OCI-LY3 (cell line): ENCODE results near the gene GPX7.

Source experiments
- H2AFZ ChIP-seq: fragments of 200-600, 300-600 bp; shearing (Covaris generic); 2 replicates; pipeline ENCODE4 v1.6.0; 2014; ENCODE audit warnings: antibody characterized with exemption, low read depth, low read length
- H3K27ac ChIP-seq: fragments of 200-600, 300-600 bp; sonication (generic); 2 replicates; pipeline ENCODE4 v1.5.1; 2014; ENCODE audit warnings: mild to moderate bottlenecking, low read length, moderate library complexity, mixed read lengths
- H3K27me3 ChIP-seq: fragments of 200-600, 300-600 bp; sonication (generic); 2 replicates; pipeline ENCODE4 v1.6.1; 2014; ENCODE audit warnings: low read depth, low read length, mixed read lengths
- H3K36me3 ChIP-seq: fragments of 200-600, 300-600 bp; sonication (generic); replicated peaks from 2 replicates; pipeline ENCODE3; 2014; ENCODE audit warnings: low read depth, low read length, mixed read lengths
- H3K4me1 ChIP-seq: fragments of 300-600, 200-600 bp; sonication (generic); 2 replicates; pipeline ENCODE4 v1.6.1; 2014; ENCODE audit warnings: low read length, mixed read lengths
- H3K4me2 ChIP-seq: fragments of 200-600, 300-600 bp; sonication (generic); 2 replicates; pipeline ENCODE4 v1.6.1; 2014; ENCODE audit warnings: low read length, mixed read lengths
- H3K4me3 ChIP-seq: fragments of 300-600, 200-600 bp; sonication (generic); 2 replicates; pipeline ENCODE4 v1.5.1; 2014; ENCODE audit warnings: antibody characterized with exemption, mild to moderate bottlenecking, low read length, moderate library complexity
- H3K79me2 ChIP-seq: fragments of 300-600, 200-600 bp; shearing (Covaris generic); 2 replicates; pipeline ENCODE4 v1.6.1; 2014; ENCODE audit warnings: mild to moderate bottlenecking, low read length, mixed read lengths
- H3K9ac ChIP-seq: fragments of 300-600, 200-600 bp; shearing (Covaris generic); 2 replicates; pipeline ENCODE4 v1.6.0; 2014; ENCODE audit warnings: mild to moderate bottlenecking, low read length, moderate library complexity
- H3K9me3 ChIP-seq: fragments of 200-600, 300-600 bp; shearing (Covaris generic); 2 replicates; pipeline ENCODE4 v1.6.1; 2014; ENCODE audit warnings: low read length, mixed read lengths; ENCODE audit not compliant: insufficient read depth
- H4K20me1 ChIP-seq: fragments of 200-600, 300-600 bp; sonication (generic); 2 replicates; pipeline ENCODE4 v1.6.1; 2016; ENCODE audit warnings: low read length, mixed read lengths; ENCODE audit not compliant: insufficient read depth
- CTCF ChIP-seq: fragments of 200-600, 300-600 bp; sonication (generic); IDR thresholded peaks from 2 replicates; pipeline ENCODE4 v1.5.1; 2014; ENCODE audit warnings: antibody characterized with exemption, low read length, low read depth
- EZH2phosphoT487 ChIP-seq: fragments of 200-600 bp; shearing (Covaris generic); IDR thresholded peaks from 2 replicates; pipeline ENCODE4 v1.6.1; 2018; ENCODE audit warnings: antibody characterized with exemption, mixed run types, low read depth

Gene GPX7

GRCh38 chr1:52559875-52560274 is 42.3 kb upstream of the GPX7 start:
- no peaks in the 10 kb centered on the region for H3K36me3 ChIP-seq
- H3K4me1 ChIP-seq, result no peaks in the 10 kb centered on the region
- no peaks in the 10 kb centered on the region for H3K9me3 ChIP-seq
- H4K20me1 ChIP-seq, result no peaks in the 10 kb centered on the region
- H2AFZ ChIP-seq, result no peak overlapping the region
- H3K9ac ChIP-seq, result no peak overlapping the region
- no peak overlapping the region for H3K4me2 ChIP-seq
- no peak overlapping the region for H3K4me3 ChIP-seq
- no peaks in the 10 kb centered on the region for H3K79me2 ChIP-seq
- H3K27me3 ChIP-seq, result no peaks in the 10 kb centered on the region
- no peak for TF ChIP-seq CTCF
- no peak for TF ChIP-seq EZH2phosphoT487
- H3K27ac ChIP-seq, result no peak overlapping the region

DNA sequence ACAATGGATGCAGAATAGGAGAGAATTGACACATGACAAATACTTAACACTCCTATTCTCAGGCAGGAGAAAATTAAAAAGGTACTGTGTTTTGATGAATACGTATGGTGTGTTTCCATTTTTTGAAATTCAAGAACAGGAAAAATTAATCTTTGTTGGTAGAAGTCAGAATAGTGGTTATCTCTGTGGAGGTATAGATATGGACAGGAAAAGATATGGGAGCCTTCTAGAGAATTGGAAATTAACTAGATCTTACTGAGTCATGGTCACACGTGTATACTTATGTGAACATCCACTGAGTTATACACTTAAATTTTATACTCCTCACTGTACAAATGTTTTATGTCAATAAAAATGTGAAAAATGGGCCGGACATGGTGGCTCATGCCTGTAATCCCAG is 39.4 kb upstream of the GPX7 start:
- no peak overlapping the region for H3K4me2 ChIP-seq
- no peaks in the 10 kb centered on the region for H3K27me3 ChIP-seq
- no peak overlapping the region for H2AFZ ChIP-seq
- H3K79me2 ChIP-seq, result no peaks in the 10 kb centered on the region
- no peak overlapping the region for H3K4me3 ChIP-seq
- no peak for TF ChIP-seq EZH2phosphoT487
- no peak for TF ChIP-seq CTCF
- peaks cover 2% of the 10 kb centered on the region; the same call in 1 of the 2 replicates for H3K4me1 ChIP-seq
- no peak overlapping the region for H3K9ac ChIP-seq
- no peaks in the 10 kb centered on the region for H3K9me3 ChIP-seq
- H3K27ac ChIP-seq, result no peak overlapping the region
- no peaks in the 10 kb centered on the region for H3K36me3 ChIP-seq
- H4K20me1 ChIP-seq, result no peaks in the 10 kb centered on the region

- 0 out of 2 replicates have a peak overlapping the region, but pooled peaks have one; percentile 11 for H2AFZ ChIP-seq
- peaks cover 24% of the 10 kb centered on the region for H3K4me1 ChIP-seq
- peak overlapping the region; percentile 24 for H3K4me3 ChIP-seq
- H3K36me3 ChIP-seq, result no peaks in the 10 kb centered on the region
- H3K27ac ChIP-seq, result no peak overlapping the region
- TF ChIP-seq EZH2phosphoT487 (no peak), CTCF (no peak)
- H3K27me3 ChIP-seq, result no peaks in the 10 kb centered on the region
- H3K9me3 ChIP-seq, result no peaks in the 10 kb centered on the region
- H3K79me2 ChIP-seq, result no peaks in the 10 kb centered on the region
- H4K20me1 ChIP-seq, result no peaks in the 10 kb centered on the region
- peak overlapping the region; percentile 43 for H3K4me2 ChIP-seq
- H3K9ac ChIP-seq, result no peak overlapping the region
Measured at GRCh38 chr1:52567943-52568342, 34.2 kb upstream of the GPX7 start.

DNA sequence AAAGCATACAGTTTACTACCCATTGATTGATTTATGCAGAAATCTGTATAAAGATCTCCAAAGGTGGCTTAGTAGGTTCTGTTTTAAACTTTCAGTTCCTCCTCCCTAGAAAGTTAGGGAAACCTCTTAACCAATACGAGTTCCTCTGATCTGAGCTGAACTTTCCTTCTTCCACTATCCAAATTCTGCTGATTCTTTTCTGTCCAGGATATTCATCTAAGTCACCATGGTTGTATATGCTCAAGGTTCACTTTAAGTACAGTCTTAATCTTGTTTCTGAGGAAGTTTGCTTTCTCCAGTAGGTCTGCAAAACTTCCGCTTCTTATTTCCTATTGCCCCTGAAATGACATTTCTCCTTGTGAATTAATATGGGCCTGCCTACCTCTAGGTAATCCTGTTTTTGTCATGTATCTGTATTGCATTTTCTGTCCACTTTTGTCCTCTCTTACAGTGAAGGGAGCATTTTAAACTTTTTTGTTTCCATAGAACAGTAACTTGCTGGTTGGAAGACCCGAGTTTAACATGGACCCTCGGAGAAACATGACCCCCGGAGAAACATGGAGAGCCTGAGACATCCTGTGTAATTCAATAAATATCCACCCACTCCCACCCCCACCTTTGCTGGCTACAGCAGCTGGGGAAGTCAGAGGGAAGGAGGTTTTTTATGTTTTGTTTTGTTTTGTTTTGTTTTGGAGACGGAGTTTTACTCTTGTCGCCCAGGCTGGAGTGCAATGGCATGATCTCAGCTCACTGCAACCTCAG is 32.5 kb upstream of the GPX7 start:
- Histone ChIP-seq H3K4me2 (peak overlapping the region; percentile 41), H2AFZ (no peak overlapping the region)
- no peak for TF ChIP-seq EZH2phosphoT487
- no peak for TF ChIP-seq CTCF

More for the DNA sequence above, 32.5 kb upstream of the GPX7 start:
- Histone ChIP-seq H4K20me1 (no peaks in the 10 kb centered on the region), H3K36me3 (no peaks in the 10 kb centered on the region), H3K79me2 (no peaks in the 10 kb centered on the region), H3K4me1 (peaks cover 24% of the 10 kb centered on the region), H3K27ac (peak overlapping the region; percentile 8; the same call in 1 of the 2 replicates), H3K9ac (no peak overlapping the region), H3K4me3 (0 out of 2 replicates have a peak overlapping the region, but pooled peaks have one; percentile 6), H3K9me3 (no peaks in the 10 kb centered on the region), H3K27me3 (no peaks in the 10 kb centered on the region)
